ENCODE data around the gene ZNF488. TPM values are rescaled to one million over a fixed set of nuclear protein-coding genes. Genes with fewer than 3 reads are reported as not detected.

Gene ZNF488
- total RNA-seq, 2 donors from 2014 or later, result not detected

- DNase-seq (ENCODE audit: low spot score) (no peak), ATAC-seq (ENCODE audit: insufficient number of reproducible peaks, low FRiP score, low read depth) (no peak)
- H3K9me3 ChIP-seq, result no peaks in the 10 kb centered on the region
- TF ChIP-seq CTCF (IDR thresholded peaks at IDR 0.05), result no peak
- H3K27me3 ChIP-seq (replicated peaks; ENCODE audit: insufficient read depth), result no peaks in the 10 kb centered on the region
- no peak overlapping the region for H3K4me3 ChIP-seq
- no peaks in the 10 kb centered on the region for H3K4me1 ChIP-seq (ENCODE audit: control insufficient read depth in 1 of 2, low read depth in 2 of 2)
- H3K36me3 ChIP-seq, result no peaks in the 10 kb centered on the region
- no peak overlapping the region for H3K27ac ChIP-seq
Measured at GRCh38 chr10:47415520-47416304, 31.6 kb upstream of the ZNF488 start.

- TF ChIP-seq CTCF (IDR thresholded peaks at IDR 0.05), result no peak
- H3K4me1 ChIP-seq (ENCODE audit: control insufficient read depth in 1 of 2, low read depth in 2 of 2), result no peaks in the 10 kb centered on the region
- ATAC-seq (ENCODE audit: insufficient number of reproducible peaks, low FRiP score, low read depth), result no peak
- H3K4me3 ChIP-seq, result no peak overlapping the region
- H3K27ac ChIP-seq, result no peak overlapping the region
- no peaks in the 10 kb centered on the region for H3K36me3 ChIP-seq
- H3K27me3 ChIP-seq (replicated peaks; ENCODE audit: insufficient read depth), result no peaks in the 10 kb centered on the region
- no peak for DNase-seq (ENCODE audit: low spot score)
- no peaks in the 10 kb centered on the region for H3K9me3 ChIP-seq
Measured at GRCh38 chr10:47414752-47415519, 30.8 kb upstream of the ZNF488 start.

GRCh38 chr10:47414227-47414592 lies 30.1 kb upstream of the ZNF488 start:
- no peaks in the 10 kb centered on the region for H3K36me3 ChIP-seq
- no peak for TF ChIP-seq CTCF (IDR thresholded peaks at IDR 0.05)
- H3K27me3 ChIP-seq (replicated peaks; ENCODE audit: insufficient read depth), result no peaks in the 10 kb centered on the region
- no peaks in the 10 kb centered on the region for H3K9me3 ChIP-seq
- H3K4me1 ChIP-seq (ENCODE audit: control insufficient read depth in 1 of 2, low read depth in 2 of 2), result no peaks in the 10 kb centered on the region
- H3K4me3 ChIP-seq, result no peak overlapping the region
- H3K27ac ChIP-seq, result no peak overlapping the region
- ATAC-seq (ENCODE audit: insufficient number of reproducible peaks, low FRiP score, low read depth), result no peak
- DNase-seq (ENCODE audit: low spot score), result no peak

GRCh38 chr10:47413531-47414226 lies 29.6 kb upstream of the ZNF488 start:
- H3K4me1 ChIP-seq (ENCODE audit: control insufficient read depth in 1 of 2, low read depth in 2 of 2), result no peaks in the 10 kb centered on the region
- TF ChIP-seq CTCF (IDR thresholded peaks at IDR 0.05), result no peak
- no peak overlapping the region for H3K27ac ChIP-seq
- DNase-seq (ENCODE audit: low spot score), result no peak
- no peaks in the 10 kb centered on the region for H3K27me3 ChIP-seq (replicated peaks; ENCODE audit: insufficient read depth)
- no peak for ATAC-seq (ENCODE audit: insufficient number of reproducible peaks, low FRiP score, low read depth)
- no peak overlapping the region for H3K4me3 ChIP-seq
- H3K9me3 ChIP-seq, result no peaks in the 10 kb centered on the region
- H3K36me3 ChIP-seq, result no peaks in the 10 kb centered on the region

GRCh38 chr10:47412869-47413268 lies 28.8 kb upstream of the ZNF488 start:
- Histone ChIP-seq H3K27ac (no peak overlapping the region), H3K36me3 (no peaks in the 10 kb centered on the region), H3K27me3 (replicated peaks; ENCODE audit: insufficient read depth) (no peaks in the 10 kb centered on the region), H3K9me3 (no peaks in the 10 kb centered on the region), H3K4me3 (no peak overlapping the region), H3K4me1 (ENCODE audit: control insufficient read depth in 1 of 2, low read depth in 2 of 2) (no peaks in the 10 kb centered on the region)
- DNase-seq (ENCODE audit: low spot score) (no peak), ATAC-seq (ENCODE audit: insufficient number of reproducible peaks, low FRiP score, low read depth) (no peak)
- TF ChIP-seq CTCF (IDR thresholded peaks at IDR 0.05), result no peak

Measured in thoracic aorta (tissue), 2 donors.